Activated naive CD4-positive, alpha-beta T cell treated with anti-CD3 and anti-CD28 coated beads for 36 hours (primary cell): ENCODE results near the gene SMAD7. TPM values are rescaled to one million over a fixed set of nuclear protein-coding genes. Genes with fewer than 3 reads are reported as not detected.

Source experiments
- CTCF ChIA-PET: fragments of 350-600 bp; sonication (Branson Sonifier 250); formaldehyde crosslinking; loops from one replicate; lab custom pipeline; 2021; ENCODE audit warnings: antibody characterized with exemption; lab: Charles Lee
- DNase-seq: peaks from one replicate; pipeline ENCODE4 v3.0.0-alpha.2; 2020
- H3K27ac Mint-ChIP-seq: one replicate; pipeline ENCODE4 v1.8.0; 2021; ENCODE audit warnings: mild to moderate bottlenecking, mixed read lengths
- H3K27me3 Mint-ChIP-seq: one replicate; pipeline ENCODE4 v1.8.0; 2021; ENCODE audit warnings: low read depth, mixed read lengths
- H3K36me3 Mint-ChIP-seq: one replicate; pipeline ENCODE4 v1.8.0; 2021; ENCODE audit warnings: low read depth, mixed read lengths
- H3K4me1 Mint-ChIP-seq: one replicate; pipeline ENCODE4 v1.8.0; 2021; ENCODE audit warnings: low read depth, mixed read lengths
- H3K4me3 Mint-ChIP-seq: one replicate; pipeline ENCODE4 v1.8.0; 2021; ENCODE audit warnings: mild to moderate bottlenecking, moderate library complexity, mixed read lengths
- H3K9me3 Mint-ChIP-seq: one replicate; pipeline ENCODE4 v1.8.0; 2021; ENCODE audit warnings: mixed read lengths
- intact Hi-C: fragments of 100-400 bp; cut with micrococcal nuclease; formaldehyde crosslinking; loops from one replicate; pipeline ENCODE4 v1.15.1; 2023
- total RNA-seq, 2 experiments: library from RNA; stranded (reverse); gene quantifications; one replicate each; pipeline ENCODE4 v1.2.3, GENCODE V29; 2021

Gene SMAD7
- total RNA-seq, 2 experiments from 2014 or later: 5.9 to 7.0 TPM

GRCh38 chr18:48962994-48963561 lies 12.3 kb upstream of the SMAD7 start:
- CTCF ChIA-PET: no interaction called here
- H3K4me3 Mint-ChIP-seq: no peak overlapping the region
- H3K9me3 Mint-ChIP-seq: no peaks in the 10 kb centered on the region
- H3K4me1 Mint-ChIP-seq: peaks cover 3% of the 10 kb centered on the region
- DNase-seq: no peak
- intact Hi-C loops: no loop called here
- no peak overlapping the region for H3K27ac Mint-ChIP-seq
- H3K27me3 Mint-ChIP-seq: no peaks in the 10 kb centered on the region
- H3K36me3 Mint-ChIP-seq: no peaks in the 10 kb centered on the region

GRCh38 chr18:48962252-48962993 lies 11.7 kb upstream of the SMAD7 start:
- H3K36me3 Mint-ChIP-seq: no peaks in the 10 kb centered on the region

GRCh38 chr18:48961547-48961946 lies 10.8 kb upstream of the SMAD7 start:
- intact Hi-C loops: no loop called here
- Mint-ChIP-seq H3K9me3 (no peaks in the 10 kb centered on the region), H3K27me3 (no peaks in the 10 kb centered on the region), H3K4me1 (peaks cover 3% of the 10 kb centered on the region), H3K27ac (no peak overlapping the region), H3K4me3 (no peak overlapping the region), H3K36me3 (no peaks in the 10 kb centered on the region)
- DNase-seq: no peak
- CTCF ChIA-PET: interaction anchor here (0.6 kb wide), 1 partner anchor 184 kb away, joined by 4 read pairs; no protein-coding TSS in a partner anchor

More at GRCh38 chr18:48962252-48962993, 11.7 kb upstream of the SMAD7 start:
- H3K27me3 Mint-ChIP-seq: no peaks in the 10 kb centered on the region
- intact Hi-C loops: no loop called here
- H3K4me3 Mint-ChIP-seq: no peak overlapping the region
- no peaks in the 10 kb centered on the region for H3K9me3 Mint-ChIP-seq
- peaks cover 3% of the 10 kb centered on the region for H3K4me1 Mint-ChIP-seq
- H3K27ac Mint-ChIP-seq: no peak overlapping the region
- CTCF ChIA-PET: interaction anchor here (0.6 kb wide), 1 partner anchor 184 kb away, joined by 4 read pairs; no protein-coding TSS in a partner anchor
- DNase-seq: no peak

- H3K36me3 Mint-ChIP-seq: no peaks in the 10 kb centered on the region
- no peaks in the 10 kb centered on the region for H3K9me3 Mint-ChIP-seq
- intact Hi-C loops: loop anchor here (10.0 kb wide), 1 partner anchor 855 kb away; the partner anchor contains the start of gene ACAA2
- no peak overlapping the region for H3K4me3 Mint-ChIP-seq
- H3K27ac Mint-ChIP-seq: no peak overlapping the region
- no peak for DNase-seq
- H3K4me1 Mint-ChIP-seq: peaks cover 11% of the 10 kb centered on the region
- no peaks in the 10 kb centered on the region for H3K27me3 Mint-ChIP-seq
- CTCF ChIA-PET: no interaction called here
These were observed 9.5 kb upstream of the SMAD7 start for GRCh38 chr18:48959921-48960920.

GRCh38 chr18:48959551-48959920 lies 8.8 kb upstream of the SMAD7 start:
- DNase-seq: no peak
- Mint-ChIP-seq H3K36me3 (no peaks in the 10 kb centered on the region), H3K27ac (no peak overlapping the region), H3K27me3 (no peaks in the 10 kb centered on the region), H3K4me1 (peaks cover 14% of the 10 kb centered on the region), H3K9me3 (no peaks in the 10 kb centered on the region), H3K4me3 (no peak overlapping the region)
- CTCF ChIA-PET: no interaction called here
- intact Hi-C loops: loop anchor here (10.0 kb wide), 1 partner anchor 855 kb away; the partner anchor contains the start of gene ACAA2

- no peaks in the 10 kb centered on the region for H3K9me3 Mint-ChIP-seq
- H3K27ac Mint-ChIP-seq: no peak overlapping the region
- H3K36me3 Mint-ChIP-seq: no peaks in the 10 kb centered on the region
- intact Hi-C loops: loop anchor here (10.0 kb wide), 1 partner anchor 856 kb away; the partner anchor contains the start of gene ACAA2
- DNase-seq: no peak
- H3K4me1 Mint-ChIP-seq: peaks cover 15% of the 10 kb centered on the region
- CTCF ChIA-PET: interaction anchor here (1.1 kb wide), 1 partner anchor 9 kb away, joined by 3 read pairs; no protein-coding TSS in a partner anchor
- H3K4me3 Mint-ChIP-seq: no peak overlapping the region
- H3K27me3 Mint-ChIP-seq: no peaks in the 10 kb centered on the region
These were observed 8.2 kb upstream of the SMAD7 start for GRCh38 chr18:48958951-48959350.

- CTCF ChIA-PET: interaction anchor here (1.3 kb wide), 1 partner anchor 180 kb away, joined by 4 read pairs; no protein-coding TSS in a partner anchor
- Mint-ChIP-seq H3K27ac (no peak overlapping the region), H3K27me3 (no peaks in the 10 kb centered on the region), H3K9me3 (no peaks in the 10 kb centered on the region), H3K4me3 (no peak overlapping the region), H3K36me3 (no peaks in the 10 kb centered on the region), H3K4me1 (peaks cover 15% of the 10 kb centered on the region)
- no peak for DNase-seq
- intact Hi-C loops: loop anchor here (10.0 kb wide), 1 partner anchor 857 kb away; the partner anchor contains the start of gene ACAA2
These were observed 6.9 kb upstream of the SMAD7 start for GRCh38 chr18:48957616-48958015.

- H3K4me3 Mint-ChIP-seq: no peak overlapping the region
- intact Hi-C loops: loop anchor here (10.0 kb wide), 1 partner anchor 858 kb away; the partner anchor contains the start of gene ACAA2
- DNase-seq: no peak
- no peaks in the 10 kb centered on the region for H3K36me3 Mint-ChIP-seq
- H3K27me3 Mint-ChIP-seq: no peaks in the 10 kb centered on the region
- H3K27ac Mint-ChIP-seq: no peak overlapping the region
- H3K4me1 Mint-ChIP-seq: peaks cover 15% of the 10 kb centered on the region
- H3K9me3 Mint-ChIP-seq: no peaks in the 10 kb centered on the region
- CTCF ChIA-PET: interaction anchor here (1.3 kb wide), 1 partner anchor 179 kb away, joined by 4 read pairs; no protein-coding TSS in a partner anchor
These were observed 6.4 kb upstream of the SMAD7 start for GRCh38 chr18:48957136-48957535.

- H3K36me3 Mint-ChIP-seq: no peaks in the 10 kb centered on the region
- CTCF ChIA-PET: no interaction called here
- DNase-seq: no peak
- H3K4me3 Mint-ChIP-seq: no peak overlapping the region
- no peaks in the 10 kb centered on the region for H3K9me3 Mint-ChIP-seq
- peaks cover 15% of the 10 kb centered on the region for H3K4me1 Mint-ChIP-seq
- intact Hi-C loops: loop anchor here (10.0 kb wide), 1 partner anchor 858 kb away; the partner anchor contains the start of gene ACAA2
- no peak overlapping the region for H3K27ac Mint-ChIP-seq
- no peaks in the 10 kb centered on the region for H3K27me3 Mint-ChIP-seq
These were observed 5.6 kb upstream of the SMAD7 start for GRCh38 chr18:48956356-48956755.

- CTCF ChIA-PET: no interaction called here
- no peak overlapping the region for H3K4me3 Mint-ChIP-seq
- intact Hi-C loops: loop anchor here (10.0 kb wide), 1 partner anchor 859 kb away; the partner anchor contains the start of gene ACAA2
- H3K9me3 Mint-ChIP-seq: no peaks in the 10 kb centered on the region
- H3K4me1 Mint-ChIP-seq: peaks cover 15% of the 10 kb centered on the region
- no peaks in the 10 kb centered on the region for H3K36me3 Mint-ChIP-seq
- H3K27me3 Mint-ChIP-seq: no peaks in the 10 kb centered on the region
- no peak overlapping the region for H3K27ac Mint-ChIP-seq
- no peak for DNase-seq
These were observed 5.1 kb upstream of the SMAD7 start for GRCh38 chr18:48955830-48956261.

- H3K4me3 Mint-ChIP-seq: no peak overlapping the region
- H3K27me3 Mint-ChIP-seq: no peaks in the 10 kb centered on the region
- CTCF ChIA-PET: interaction anchor here (1.2 kb wide), 1 partner anchor 26 kb away, joined by 3 read pairs; no protein-coding TSS in a partner anchor
- no peak overlapping the region for H3K27ac Mint-ChIP-seq
- intact Hi-C loops: loop anchor here (10.0 kb wide), 1 partner anchor 860 kb away; the partner anchor contains the start of gene ACAA2
- H3K36me3 Mint-ChIP-seq: no peaks in the 10 kb centered on the region
- peaks cover 15% of the 10 kb centered on the region for H3K4me1 Mint-ChIP-seq
- no peaks in the 10 kb centered on the region for H3K9me3 Mint-ChIP-seq
- DNase-seq: no peak
These were observed 4.4 kb upstream of the SMAD7 start for GRCh38 chr18:48954886-48955819.
